Embryonic facial prominence (tissue), 1 donor: ENCODE measurements around the gene APOL5.

Experiments used
- DNase-seq: peaks from one replicate; pipeline ENCODE4 v3.0.0-alpha.2; 2016; ENCODE audit errors: extremely low spot score

The APOL5 gene

DNA sequence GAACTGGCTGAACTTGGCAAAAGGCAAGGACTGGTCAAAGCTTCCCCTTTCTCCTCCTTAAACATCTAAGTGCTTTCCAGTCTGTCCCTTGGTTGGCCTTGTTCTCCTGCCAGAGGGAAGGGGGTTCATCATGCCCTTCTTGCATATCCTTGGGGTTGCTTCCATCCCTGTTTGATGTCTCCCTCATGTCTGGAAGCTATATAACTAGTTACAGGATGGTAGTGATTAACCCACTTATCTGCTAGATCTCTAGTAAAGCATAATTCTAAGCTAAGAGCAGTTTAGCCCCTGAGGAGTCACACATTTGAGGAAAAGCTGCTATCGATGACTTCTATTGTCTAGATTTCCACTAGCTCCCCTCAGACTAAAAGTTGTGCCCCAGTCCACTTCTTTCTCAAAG lies 22.9 kb downstream of the APOL5 start:
- DNase-seq = no peak

DNA sequence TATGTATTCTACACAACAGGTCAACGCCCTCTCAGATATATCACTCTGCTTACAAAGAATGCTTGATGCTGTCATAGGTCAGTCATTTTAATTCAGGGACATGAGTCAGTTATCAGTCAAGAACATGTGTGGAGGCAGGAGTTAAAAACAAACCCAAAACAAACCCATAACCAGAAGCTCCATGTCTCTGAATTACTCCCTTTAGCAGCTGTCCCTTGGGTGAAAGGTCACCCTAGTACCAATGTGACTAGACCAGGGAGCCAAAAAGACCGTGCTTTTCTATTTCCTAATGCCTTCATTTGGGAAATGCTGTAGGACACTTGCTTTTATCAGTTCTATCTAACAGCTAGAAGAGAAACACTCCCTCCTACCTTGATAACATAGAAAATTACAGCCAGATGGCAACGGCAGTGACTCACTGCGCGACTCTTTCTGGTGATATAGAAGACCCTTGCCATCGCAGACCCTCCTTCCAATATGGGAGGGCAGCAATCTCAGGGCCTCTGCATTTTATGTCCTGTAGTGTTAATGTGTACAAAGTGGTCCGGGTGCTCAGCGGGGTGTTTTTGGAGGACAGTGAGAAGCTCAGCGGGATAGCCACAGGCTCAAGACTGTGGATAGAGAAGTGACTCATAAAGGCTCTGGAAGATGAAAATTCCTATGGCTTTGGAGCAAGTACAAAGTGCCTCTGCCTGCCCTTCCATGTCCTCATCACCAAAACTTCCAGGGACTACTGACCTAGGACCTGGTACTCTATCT lies 24.8 kb downstream of the APOL5 start:
- no peak for DNase-seq

DNA sequence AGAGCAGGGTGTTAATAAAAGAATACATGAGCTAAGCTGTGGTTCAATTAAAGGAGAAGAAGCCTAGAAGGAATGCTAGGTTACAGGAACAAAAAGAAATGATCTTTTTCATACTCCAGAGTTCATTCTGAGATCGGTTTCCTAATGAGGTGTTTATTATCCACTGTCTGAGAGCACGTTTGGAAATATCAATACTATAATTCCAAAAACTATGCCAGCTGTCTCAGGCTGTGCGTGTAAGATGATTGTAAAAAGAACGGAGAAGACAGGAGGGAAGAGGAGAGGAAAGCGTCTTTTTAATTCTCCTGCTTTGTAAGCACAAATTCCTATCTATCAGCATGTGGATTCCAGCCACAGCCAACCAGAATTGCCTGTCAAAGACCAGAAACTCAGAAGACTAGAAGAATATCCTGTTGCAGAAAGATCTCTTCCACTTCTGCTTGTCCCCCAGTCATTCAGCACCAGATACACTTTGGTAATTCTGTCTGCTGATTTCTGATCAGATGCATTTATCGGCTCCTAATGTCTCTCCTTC lies 25.7 kb downstream of the APOL5 start:
- DNase-seq = no peak

DNA sequence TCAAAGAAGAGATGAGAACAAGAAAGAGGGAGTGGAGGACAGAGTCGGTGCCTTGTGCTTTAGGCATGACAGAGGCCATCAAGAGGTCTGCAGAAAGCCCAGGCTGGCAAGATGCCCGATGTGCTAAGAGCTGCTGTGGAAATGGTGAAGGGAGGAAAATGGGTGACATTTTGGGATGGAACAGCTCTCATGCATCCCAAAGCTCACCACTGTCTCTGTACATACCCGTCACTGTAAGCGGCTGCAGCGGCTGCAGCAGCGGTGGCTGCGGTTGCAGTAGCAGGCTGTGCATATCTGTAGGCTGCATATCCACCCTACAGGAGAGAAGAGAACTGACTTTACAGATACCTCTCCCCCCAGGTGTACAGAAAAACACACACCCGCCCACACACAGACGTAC lies 28.6 kb downstream of the APOL5 start:
- DNase-seq = no peak

DNA sequence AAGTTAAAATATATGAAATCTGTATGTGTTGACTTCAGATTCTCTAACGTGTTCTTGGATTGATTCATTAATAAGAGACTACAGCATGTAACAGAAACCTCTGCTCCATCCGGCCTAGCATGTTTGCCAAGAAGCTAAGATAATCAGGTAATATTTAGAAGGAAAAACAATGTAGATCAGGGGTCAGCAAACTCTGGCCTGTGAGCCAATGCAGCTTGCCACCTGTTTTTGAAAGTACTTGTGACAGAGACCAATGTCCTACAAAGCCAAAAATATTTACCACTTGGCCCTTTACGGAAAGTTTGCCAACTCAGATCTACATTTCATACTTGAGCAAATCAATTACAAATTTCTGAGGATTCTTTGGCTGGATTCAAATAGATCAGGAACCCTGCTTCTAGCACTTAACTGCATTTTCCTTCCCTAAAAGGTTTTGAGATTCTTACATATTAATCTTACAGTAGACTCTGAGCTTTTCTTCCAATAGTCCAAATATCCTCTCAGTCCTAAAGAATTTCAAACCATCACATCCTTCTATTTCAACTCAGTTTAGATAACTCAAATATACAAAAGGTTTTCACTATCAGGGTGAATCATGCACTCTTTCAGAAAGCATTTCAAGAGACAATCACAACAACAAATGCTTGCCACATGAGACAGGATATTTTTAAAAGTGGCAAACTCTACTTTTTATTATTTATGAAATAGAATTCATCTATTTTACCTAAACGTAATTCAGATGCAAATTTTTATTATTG lies 29.5 kb downstream of the APOL5 start:
- DNase-seq = no peak

DNA sequence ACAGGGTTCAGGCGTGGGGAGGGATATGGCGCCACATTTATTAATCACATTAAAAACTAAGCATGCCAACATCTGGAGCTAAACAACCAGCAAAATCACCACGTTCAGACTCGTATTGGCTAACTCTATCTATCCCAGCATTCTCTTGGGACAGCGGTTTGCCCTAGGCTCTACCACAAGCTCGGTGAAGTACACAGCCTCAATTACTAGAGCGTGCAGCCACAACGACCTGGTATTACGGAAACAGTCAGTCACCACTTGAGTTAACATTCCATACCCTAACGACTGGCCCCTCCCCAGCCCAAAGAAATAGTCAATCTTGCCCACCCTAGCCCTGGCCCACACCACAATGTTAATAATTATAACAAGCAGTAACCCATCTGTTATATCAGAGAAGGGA lies 32.1 kb downstream of the APOL5 start:
- no peak for DNase-seq

DNA sequence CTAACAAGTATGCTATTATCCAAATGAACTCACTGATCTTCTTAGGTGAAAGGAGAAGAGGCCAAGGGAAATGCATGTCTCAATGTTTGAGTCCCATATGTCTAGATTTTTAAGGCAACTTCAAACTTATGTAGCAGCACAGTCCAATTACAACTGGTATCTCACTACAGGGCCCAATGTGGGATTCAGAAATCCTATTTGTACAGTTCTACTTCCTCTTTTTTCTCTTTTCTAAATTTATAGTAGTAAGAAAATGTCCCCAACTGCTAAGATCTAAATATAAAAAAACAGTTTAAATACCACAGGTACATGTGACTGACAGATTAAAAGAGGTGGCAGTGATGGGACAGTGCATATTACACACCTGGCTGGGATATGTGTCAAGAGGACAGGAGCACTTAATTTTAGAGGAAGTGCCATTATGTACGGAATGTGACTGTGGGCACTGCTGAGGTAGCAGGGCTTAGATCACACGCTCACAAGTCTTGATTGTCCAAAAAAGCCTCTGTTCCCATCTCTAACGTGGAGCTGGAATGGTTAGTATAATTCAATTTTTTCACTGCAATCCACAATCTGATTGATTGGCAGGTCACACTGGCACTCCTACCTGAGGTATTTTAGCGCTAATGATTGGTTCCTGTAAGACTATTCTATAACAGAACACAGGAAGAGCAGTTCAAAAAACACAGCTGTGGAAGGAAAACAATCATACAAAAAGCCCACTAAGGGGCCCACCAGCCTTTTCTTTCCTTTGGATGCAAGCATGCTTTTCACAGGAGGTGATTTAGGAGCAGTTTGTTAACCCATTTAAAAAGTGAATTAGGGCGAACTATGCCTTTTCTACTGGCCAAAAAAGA lies 34.6 kb downstream of the APOL5 start:
- DNase-seq = no peak

DNA sequence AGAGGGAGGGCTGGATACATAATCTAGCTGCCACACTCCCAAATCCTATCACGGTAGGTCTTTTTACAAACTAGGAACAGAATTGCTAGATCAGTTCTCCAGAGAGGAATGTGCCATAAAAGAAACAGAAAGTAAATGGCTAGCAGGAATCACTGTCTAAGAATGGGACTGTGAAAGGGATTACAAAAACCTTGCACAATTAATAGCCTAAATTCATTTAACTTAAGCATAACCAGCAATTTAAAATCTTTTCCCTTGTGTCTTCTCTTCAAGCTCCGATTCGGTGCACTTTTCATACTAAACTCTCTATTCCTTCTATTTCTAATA lies 35.2 kb downstream of the APOL5 start:
- no peak for DNase-seq

DNA sequence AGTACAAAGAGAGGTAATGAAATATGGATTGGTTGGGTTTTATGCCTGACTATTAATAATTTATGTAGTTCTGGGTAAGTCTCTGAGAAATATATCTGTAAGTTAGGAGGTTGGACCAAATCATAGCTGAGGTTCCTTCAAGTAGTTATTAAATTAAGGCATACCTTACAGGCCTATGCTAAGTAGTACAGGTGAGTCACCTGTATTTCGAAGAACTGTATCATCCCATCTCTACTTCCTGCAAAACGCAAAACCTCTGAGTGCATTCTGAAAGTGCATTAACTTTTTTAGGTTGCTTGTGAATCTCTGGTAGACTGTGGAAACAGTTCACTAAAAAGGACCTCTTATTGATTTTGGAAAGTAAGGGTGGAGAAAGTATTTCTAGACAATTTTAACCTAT lies 37.1 kb downstream of the APOL5 start:
- DNase-seq = no peak

DNA sequence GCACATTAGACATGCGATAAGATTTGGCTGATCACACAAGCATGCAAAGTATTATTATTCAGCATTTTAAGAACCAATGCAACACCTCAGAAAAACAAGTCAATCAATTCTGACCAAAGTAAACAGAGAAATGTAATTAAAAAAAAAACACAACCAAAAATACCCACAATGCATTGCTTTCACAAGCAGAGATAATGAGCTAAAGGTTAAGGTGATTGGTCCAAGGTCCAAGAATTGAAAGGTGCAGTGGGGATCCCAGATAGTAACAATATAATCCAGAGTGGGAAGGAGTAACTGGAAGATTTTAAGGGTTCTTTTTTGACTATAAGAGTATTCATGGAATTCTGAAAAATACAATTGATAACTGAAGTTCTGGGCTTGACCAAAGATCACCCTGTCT lies 39.0 kb downstream of the APOL5 start:
- no peak for DNase-seq

DNA sequence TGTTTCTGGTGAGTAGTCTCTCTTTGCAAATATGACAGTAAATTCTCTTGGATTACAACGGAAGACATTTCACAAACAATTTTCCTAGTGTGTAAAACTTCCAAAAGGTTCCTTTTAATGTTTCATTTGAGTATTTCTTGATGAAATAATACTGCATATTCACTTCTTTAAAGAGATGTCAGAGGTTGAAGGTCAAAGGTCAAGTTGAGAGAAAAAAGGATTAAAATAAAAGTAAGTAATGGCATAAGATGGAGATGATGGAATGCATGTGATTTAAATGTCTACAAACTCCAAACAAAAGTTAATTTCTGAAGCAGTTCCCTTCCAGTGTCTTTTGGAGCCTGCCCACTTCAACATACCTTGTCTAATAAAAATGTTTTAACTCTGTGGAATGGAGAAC lies 40.7 kb downstream of the APOL5 start:
- no peak for DNase-seq

DNA sequence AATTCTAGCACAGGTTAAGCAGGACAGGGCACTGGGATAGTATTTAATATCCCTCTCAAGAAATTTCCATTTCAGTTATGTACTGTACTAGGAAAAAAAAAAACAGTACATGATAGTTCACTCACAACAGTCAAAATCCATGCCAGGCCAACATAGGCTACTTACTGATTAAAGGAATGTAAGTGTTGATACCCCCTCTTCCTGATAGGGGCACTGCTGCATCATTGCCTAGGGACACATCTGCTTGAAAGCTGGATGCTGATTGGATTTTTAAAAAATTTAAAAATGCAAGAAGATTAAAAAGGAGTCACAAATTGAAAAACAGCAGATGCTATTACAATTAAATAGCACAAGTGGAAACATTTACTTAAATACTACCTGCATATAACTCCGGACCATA lies 43.4 kb downstream of the APOL5 start:
- DNase-seq = no peak

DNA sequence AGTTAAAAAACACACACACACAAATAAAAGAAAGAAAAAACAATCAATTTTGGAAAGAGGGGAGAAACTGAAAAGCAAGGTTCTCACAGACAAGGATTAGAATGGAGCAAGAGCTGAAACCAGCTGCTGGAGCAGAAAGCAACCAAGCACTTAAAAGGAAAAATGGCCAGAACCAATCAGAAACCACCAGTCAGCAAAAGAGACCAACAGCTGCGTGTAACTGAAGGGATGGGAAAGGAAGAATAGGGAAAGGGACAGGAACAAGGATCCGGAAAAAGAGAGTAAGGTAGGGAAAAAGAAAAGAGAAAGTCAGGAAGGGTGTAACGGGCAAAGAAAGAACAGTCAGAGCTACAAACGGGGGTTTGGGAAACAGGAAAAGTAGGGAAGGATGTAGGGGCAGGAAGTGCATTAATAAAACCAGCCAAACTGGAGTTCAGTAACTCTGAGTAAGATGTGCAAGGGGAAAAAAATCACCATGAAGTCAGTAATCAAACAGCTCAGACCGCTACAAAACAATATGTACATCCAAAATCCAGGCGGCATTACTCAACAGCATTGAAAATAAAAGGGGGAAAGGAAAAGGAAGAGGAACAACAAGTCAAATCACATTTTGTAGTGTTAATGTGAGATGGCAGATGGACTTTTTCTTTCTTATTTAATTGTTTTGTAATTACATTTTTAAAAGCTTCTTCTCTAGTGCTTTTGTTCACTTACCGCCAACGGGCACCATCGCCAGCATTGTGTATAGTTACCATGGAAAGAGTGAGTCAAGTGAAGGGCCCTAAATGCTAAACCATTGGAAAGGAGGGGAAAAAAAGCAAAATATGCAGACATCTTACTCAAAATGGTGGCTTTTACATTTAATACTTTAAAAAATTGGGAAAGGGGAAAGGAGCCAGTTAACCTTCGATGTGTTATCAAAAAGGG lies 49.2 kb downstream of the APOL5 start:
- DNase-seq = no peak

DNA sequence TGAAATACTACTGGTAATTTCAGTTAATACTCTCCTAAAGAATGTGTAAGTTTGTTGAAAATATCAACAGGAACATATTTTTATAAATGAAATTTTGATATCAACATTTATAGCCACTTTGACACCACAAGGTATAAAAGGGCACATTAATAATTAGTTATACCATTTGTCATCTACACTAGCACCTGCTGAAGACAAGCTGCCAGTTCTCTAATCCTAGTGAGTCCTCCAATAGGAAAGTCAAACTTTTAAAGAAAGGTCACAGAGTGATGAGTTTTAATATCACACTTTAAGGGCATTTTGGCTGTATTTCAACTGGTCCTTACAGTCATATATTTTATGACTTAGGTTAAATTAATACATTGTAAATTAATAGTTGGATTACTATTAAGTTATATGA lies 52.3 kb downstream of the APOL5 start:
- DNase-seq = no peak

DNA sequence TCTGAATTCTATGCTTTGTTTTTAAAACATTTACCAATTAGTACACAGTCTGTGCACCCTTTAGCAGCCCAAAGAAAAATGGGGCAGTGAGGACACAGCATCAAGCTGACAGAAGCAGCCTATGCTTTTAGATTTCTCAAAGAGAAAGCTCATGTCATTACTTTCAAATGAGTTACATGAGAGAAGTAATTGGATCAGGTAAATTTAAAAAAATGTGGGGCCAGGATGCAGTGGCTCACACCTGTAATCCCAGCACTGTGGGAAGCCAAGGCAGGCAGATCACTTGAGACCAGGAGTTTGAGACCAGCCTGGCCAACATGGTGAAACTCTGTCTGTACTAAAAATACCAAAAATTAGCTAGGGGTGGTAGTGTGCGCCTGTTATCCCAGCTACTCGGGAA lies 57.7 kb downstream of the APOL5 start:
- DNase-seq = no peak

DNA sequence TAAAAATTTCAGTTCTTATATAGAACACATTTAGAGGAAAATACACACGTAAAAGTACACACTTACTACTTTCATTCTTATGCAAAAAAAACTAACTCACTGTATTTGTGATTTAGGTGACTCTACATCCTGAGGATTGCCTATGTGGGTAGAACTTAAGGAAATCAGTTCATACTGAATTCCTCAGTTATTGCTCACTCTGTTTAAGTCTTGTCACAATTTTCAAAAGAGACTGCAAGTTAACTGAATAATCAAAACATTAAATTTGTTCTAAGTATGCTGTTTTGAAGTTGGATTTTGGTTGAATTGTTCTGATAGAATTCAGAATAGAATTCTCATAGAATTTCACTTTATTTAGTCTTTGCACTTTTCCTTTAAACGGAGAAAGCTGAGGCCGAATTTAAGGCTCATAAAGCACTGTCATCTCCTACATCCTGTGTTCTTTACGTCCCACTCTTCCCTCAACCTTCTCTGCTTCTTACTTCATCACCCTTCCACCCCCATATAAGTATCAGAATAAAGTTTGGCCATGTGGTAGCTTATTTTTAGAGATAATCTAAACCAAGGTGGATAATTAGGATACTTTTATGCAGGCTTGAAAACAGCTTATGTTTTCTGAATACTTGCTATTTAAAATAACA lies 59.8 kb downstream of the APOL5 start:
- no peak for DNase-seq
